Vagina (tissue), 2 donors: Measurements from ENCODE around the gene C10orf71.

Source experiments
- POLR2A ChIP-seq, 2 donors: fragments of 450-650 bp; IDR thresholded peaks; one replicate each; pipeline ENCODE4 v1.6.1; 2017; ENCODE audit warnings: antibody characterized with exemption in 2 of 2, mild to moderate bottlenecking in 2 of 2, moderate library complexity in 2 of 2
- POLR2AphosphoS5 ChIP-seq, 2 donors: sonication (generic); formaldehyde crosslinking; IDR thresholded peaks; one replicate each; pipeline ENCODE4 v1.9.0; 2017; ENCODE audit warnings: antibody characterized with exemption in 2 of 2, mild to moderate bottlenecking in 2 of 2, low read depth in 1 of 2; ENCODE audit not compliant: insufficient read depth in 1 of 2
- TF ChIP-seq, protein P1 (sequence below), 3 experiments: fragments of 450-650 bp in 2 of 3; fragments of 200-600 bp in 1 of 3; sonication (generic) in 1 of 3; IDR thresholded peaks; one replicate each; pipeline ENCODE4 v1.5.1; 2017 to 2019; ENCODE audit warnings: antibody characterized with exemption in 3 of 3, mild to moderate bottlenecking in 2 of 3, moderate library complexity in 2 of 3

DNA sequence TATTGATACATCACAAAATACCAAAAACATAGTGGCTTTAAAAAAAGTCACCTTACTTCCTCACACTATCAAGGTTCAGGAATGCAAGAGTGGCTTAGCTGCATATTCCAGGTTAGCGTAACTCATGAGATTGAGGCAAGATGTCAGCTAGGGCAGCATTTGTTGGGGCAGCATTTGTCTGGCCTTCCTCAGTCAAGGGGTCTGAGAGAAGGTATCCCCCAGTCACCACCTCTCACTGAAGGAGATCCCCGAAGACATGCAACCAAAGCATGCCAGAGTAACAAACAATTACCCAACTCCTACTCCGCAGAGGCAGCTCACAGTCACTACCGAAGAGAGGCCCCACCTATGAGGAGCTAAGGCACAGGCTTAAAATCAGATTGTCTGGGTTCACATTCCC, 48.4 kb downstream of the C10orf71 start:
- TF ChIP-seq, protein P1, sequence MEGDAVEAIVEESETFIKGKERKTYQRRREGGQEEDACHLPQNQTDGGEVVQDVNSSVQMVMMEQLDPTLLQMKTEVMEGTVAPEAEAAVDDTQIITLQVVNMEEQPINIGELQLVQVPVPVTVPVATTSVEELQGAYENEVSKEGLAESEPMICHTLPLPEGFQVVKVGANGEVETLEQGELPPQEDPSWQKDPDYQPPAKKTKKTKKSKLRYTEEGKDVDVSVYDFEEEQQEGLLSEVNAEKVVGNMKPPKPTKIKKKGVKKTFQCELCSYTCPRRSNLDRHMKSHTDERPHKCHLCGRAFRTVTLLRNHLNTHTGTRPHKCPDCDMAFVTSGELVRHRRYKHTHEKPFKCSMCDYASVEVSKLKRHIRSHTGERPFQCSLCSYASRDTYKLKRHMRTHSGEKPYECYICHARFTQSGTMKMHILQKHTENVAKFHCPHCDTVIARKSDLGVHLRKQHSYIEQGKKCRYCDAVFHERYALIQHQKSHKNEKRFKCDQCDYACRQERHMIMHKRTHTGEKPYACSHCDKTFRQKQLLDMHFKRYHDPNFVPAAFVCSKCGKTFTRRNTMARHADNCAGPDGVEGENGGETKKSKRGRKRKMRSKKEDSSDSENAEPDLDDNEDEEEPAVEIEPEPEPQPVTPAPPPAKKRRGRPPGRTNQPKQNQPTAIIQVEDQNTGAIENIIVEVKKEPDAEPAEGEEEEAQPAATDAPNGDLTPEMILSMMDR (IDR thresholded peaks at IDR 0.05), result no peak
- TF ChIP-seq POLR2A (IDR thresholded peaks at IDR 0.05), result no peak
- TF ChIP-seq POLR2AphosphoS5 (IDR thresholded peaks at IDR 0.05; ENCODE audit: insufficient read depth in 1 of 2, low read depth in 1 of 2), result no peak
